HepG2 (cell line): ENCODE measurements around the gene DNAJC11. TPM values are rescaled to one million over a fixed set of nuclear protein-coding genes. Genes with fewer than 3 reads are reported as not detected.

ENCODE experiments used
- DRAP1 ChIP-seq: IDR thresholded peaks from 2 replicates; pipeline ENCODE4 v1.6.1; 2016; ENCODE audit warnings: missing genetic modification reagents, missing compliant biosample characterization
- MAFF ChIP-seq: IDR thresholded peaks from 2 replicates; pipeline ENCODE4 v1.6.1; 2011; ENCODE audit warnings: low read depth, low read length, improper control_type of control experiment
- MEF2D ChIP-seq: sonication (generic); formaldehyde crosslinking; IDR thresholded peaks from 2 replicates; pipeline ENCODE4 v1.5.1; 2020; ENCODE audit warnings: mild to moderate bottlenecking, missing genetic modification reagents
- MTF1 ChIP-seq: sonication (generic); formaldehyde crosslinking; IDR thresholded peaks from 2 replicates; pipeline ENCODE4 v1.5.0; 2020; ENCODE audit warnings: missing genetic modification reagents
- PCBP1 ChIP-seq: fragments of 200-400 bp; formaldehyde crosslinking; IDR thresholded peaks from 2 replicates; pipeline ENCODE4 v1.6.1; 2017; ENCODE audit warnings: mild to moderate bottlenecking, low read depth, low read length, borderline replicate concordance
- PHF21A ChIP-seq: sonication (generic); formaldehyde crosslinking; IDR thresholded peaks from 2 replicates; pipeline ENCODE4 v1.5.0; 2020; ENCODE audit warnings: mild to moderate bottlenecking, missing genetic modification reagents
- RAD21 ChIP-seq: fragments of 450-650 bp; formaldehyde crosslinking; IDR thresholded peaks from 2 replicates; pipeline ENCODE4 v1.5.0; 2020; ENCODE audit warnings: mild to moderate bottlenecking
- RAD51 ChIP-seq: fragments of 450-650 bp; IDR thresholded peaks from 2 replicates; pipeline ENCODE4 v1.6.1; 2016; ENCODE audit warnings: borderline replicate concordance
- SALL2 ChIP-seq: sonication (generic); formaldehyde crosslinking; IDR thresholded peaks from 2 replicates; pipeline ENCODE4 v1.8.1; 2023; ENCODE audit warnings: mild to moderate bottlenecking, missing genetic modification reagents, inconsistent platforms
- SOX13 ChIP-seq, 3 experiments: fragments of 450-650 bp in 1 of 3; sonication (generic) in 1 of 3; formaldehyde crosslinking in 1 of 3; IDR thresholded peaks in 2 of 3; conservative IDR thresholded peaks in 1 of 3; 2 replicates each; pipeline versions ENCODE4 v1.5.0 to v1.6.1; 2016 to 2020; ENCODE audit warnings: antibody characterized with exemption in 1 of 3, mild to moderate bottlenecking in 1 of 3, missing compliant biosample characterization in 1 of 3, missing genetic modification reagents in 1 of 3, moderate library complexity in 1 of 3
- TFE3 ChIP-seq: IDR thresholded peaks from 2 replicates; pipeline ENCODE4 v1.6.1; 2016
- THAP8 ChIP-seq: sonication (generic); formaldehyde crosslinking; IDR thresholded peaks from 2 replicates; pipeline ENCODE4 v1.5.1; 2020; ENCODE audit warnings: missing genetic modification reagents, mild to moderate bottlenecking, borderline replicate concordance
- YEATS2 ChIP-seq: sonication (generic); formaldehyde crosslinking; IDR thresholded peaks from 2 replicates; pipeline ENCODE4 v1.4.0; 2020; ENCODE audit warnings: missing genetic modification reagents, borderline replicate concordance
- ZNF441 ChIP-seq: sonication (generic); formaldehyde crosslinking; IDR thresholded peaks from 2 replicates; pipeline ENCODE4 v1.7.0; 2021; ENCODE audit warnings: missing genetic modification reagents, borderline replicate concordance
- ZNF510 ChIP-seq: sonication (generic); formaldehyde crosslinking; IDR thresholded peaks from 2 replicates; pipeline ENCODE4 v1.4.0; 2020; ENCODE audit warnings: low read depth, mild to moderate bottlenecking, missing genetic modification reagents
- polyA plus RNA-seq, 8 experiments: library from polyadenylated mRNA; depleted of rRNA in 3 of 8; stranded (reverse) in 7 of 8; unstranded in 1 of 8; fragments of >200 nt; fragmentation: Illumina TruSeq in 4 of 8; extraction: Trizol in 4 of 8; gene quantifications; 2 replicates each; pipeline versions ENCODE4 v1.2.1 to v1.2.3, GENCODE V29; 2011 to 2016; ENCODE audit warnings: low read depth in 4 of 8, missing spikeins in 1 of 8, mixed read lengths in 1 of 8; ENCODE audit not compliant: insufficient read depth in 1 of 8
- total RNA-seq, 5 experiments: library from RNA; depleted of rRNA; stranded (reverse); fragments of >200 nt; fragmentation: Illumina TruSeq; extraction: Trizol; gene quantifications; 2 replicates each; pipeline ENCODE4 v1.2.3, GENCODE V29; 2016; ENCODE audit warnings: low read depth in 1 of 5
- TF ChIP-seq, protein P1 (sequence below): sonication (generic); formaldehyde crosslinking; IDR thresholded peaks from 2 replicates; pipeline ENCODE4 v1.5.0; 2020; ENCODE audit warnings: missing genetic modification reagents
- TF ChIP-seq, protein P2 (sequence below): sonication (generic); formaldehyde crosslinking; IDR thresholded peaks from 2 replicates; pipeline ENCODE4 v1.9.0; 2022; ENCODE audit warnings: missing genetic modification reagents, mild to moderate bottlenecking, borderline replicate concordance

DNAJC11 gene
- total and polyA plus RNA-seq, 2 of the 13 experiments (the other 11 are each of a cell fraction or from before 2014, with no cell fraction given): 25.1 to 47.6 TPM

DNA sequence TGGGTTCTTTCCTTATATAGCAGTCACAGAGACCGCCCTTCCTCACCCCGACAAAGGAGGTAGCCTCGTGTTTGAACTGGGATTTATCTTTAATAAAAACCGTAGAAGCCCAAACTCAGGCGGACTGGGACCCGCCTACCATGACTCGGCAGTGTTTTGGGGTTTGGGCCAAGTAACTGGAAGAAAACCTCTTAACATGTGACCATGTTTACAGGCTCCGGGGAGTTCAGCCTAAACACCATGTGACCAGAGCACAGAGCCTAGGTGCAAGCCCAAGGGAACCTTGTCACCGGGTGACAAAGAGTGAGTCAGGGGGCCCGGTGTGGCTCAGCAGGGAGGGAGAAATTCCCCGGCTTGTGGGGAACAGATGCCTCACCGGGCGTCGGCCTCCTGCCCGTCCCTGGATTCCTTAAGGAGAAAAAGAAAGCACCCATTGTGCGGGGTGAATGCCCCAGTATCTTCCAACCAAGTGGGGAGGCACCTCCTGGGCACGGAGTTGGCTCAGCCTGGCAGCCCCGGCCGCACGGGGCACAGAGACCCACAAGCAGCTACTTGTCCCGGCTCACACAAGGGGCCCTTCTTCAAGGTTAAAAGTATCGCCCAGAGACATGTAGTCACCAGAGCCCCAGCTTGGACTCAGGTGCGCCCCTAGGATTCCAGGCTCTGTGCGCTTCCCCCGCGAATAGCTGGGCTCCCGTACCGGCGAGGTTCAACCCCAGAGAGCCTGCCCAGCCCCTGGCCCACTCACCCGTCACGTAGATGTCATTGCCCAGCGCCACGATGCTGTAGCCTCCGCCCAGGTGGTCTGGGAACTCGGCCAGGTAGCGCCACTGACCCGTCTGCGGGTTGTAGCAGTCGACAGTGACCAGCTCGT lies 100.3 kb downstream of the DNAJC11 start (continued):
- TF ChIP-seq TFE3 (peak; percentile 93), MTF1 (CRISPR knock-in tag) (no peak), ZNF441 (CRISPR knock-in tag) (no peak), SALL2 (no peak), RAD21 (CRISPR knock-in tag) (0 out of 2 replicates have a peak, but pooled peaks have one; percentile 6), SOX13 (IDR thresholded peaks at IDR 0.05) (no peak), SOX13 (CRISPR knock-in tag; conservative IDR thresholded peaks at IDR 0.05 in 1 of 2, IDR thresholded peaks at IDR 0.05 in 1 of 2) (0 out of 4 replicates have a peak, but pooled peaks of 1 of the 2 experiments have one; percentile 5), THAP8 (CRISPR knock-in tag) (no peak), ZNF510 (CRISPR knock-in tag) (0 out of 2 replicates have a peak, but pooled peaks have one; percentile 44), PHF21A (peak; percentile 61; the same call in 1 of the 2 replicates), RAD51 (peak; percentile 74), DRAP1 (CRISPR knock-in tag) (peak; percentile 77; the same call in 1 of the 2 replicates), YEATS2 (0 out of 2 replicates have a peak, but pooled peaks have one; percentile 16), MEF2D (CRISPR knock-in tag) (no peak; the same call in 1 of the 2 replicates), PCBP1 (no peak), MAFF (peak; percentile 33; the same call in 1 of the 2 replicates)
- TF ChIP-seq, protein P1, sequence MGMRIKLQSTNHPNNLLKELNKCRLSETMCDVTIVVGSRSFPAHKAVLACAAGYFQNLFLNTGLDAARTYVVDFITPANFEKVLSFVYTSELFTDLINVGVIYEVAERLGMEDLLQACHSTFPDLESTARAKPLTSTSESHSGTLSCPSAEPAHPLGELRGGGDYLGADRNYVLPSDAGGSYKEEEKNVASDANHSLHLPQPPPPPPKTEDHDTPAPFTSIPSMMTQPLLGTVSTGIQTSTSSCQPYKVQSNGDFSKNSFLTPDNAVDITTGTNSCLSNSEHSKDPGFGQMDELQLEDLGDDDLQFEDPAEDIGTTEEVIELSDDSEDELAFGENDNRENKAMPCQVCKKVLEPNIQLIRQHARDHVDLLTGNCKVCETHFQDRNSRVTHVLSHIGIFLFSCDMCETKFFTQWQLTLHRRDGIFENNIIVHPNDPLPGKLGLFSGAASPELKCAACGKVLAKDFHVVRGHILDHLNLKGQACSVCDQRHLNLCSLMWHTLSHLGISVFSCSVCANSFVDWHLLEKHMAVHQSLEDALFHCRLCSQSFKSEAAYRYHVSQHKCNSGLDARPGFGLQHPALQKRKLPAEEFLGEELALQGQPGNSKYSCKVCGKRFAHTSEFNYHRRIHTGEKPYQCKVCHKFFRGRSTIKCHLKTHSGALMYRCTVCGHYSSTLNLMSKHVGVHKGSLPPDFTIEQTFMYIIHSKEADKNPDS (CRISPR knock-in tag): no peak
- TF ChIP-seq, protein P2, sequence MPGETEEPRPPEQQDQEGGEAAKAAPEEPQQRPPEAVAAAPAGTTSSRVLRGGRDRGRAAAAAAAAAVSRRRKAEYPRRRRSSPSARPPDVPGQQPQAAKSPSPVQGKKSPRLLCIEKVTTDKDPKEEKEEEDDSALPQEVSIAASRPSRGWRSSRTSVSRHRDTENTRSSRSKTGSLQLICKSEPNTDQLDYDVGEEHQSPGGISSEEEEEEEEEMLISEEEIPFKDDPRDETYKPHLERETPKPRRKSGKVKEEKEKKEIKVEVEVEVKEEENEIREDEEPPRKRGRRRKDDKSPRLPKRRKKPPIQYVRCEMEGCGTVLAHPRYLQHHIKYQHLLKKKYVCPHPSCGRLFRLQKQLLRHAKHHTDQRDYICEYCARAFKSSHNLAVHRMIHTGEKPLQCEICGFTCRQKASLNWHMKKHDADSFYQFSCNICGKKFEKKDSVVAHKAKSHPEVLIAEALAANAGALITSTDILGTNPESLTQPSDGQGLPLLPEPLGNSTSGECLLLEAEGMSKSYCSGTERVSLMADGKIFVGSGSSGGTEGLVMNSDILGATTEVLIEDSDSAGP: no peak; the same call in 1 of the 2 replicates
